ENCODE results near the gene PLPPR1. TPM values are rescaled to one million over a fixed set of nuclear protein-coding genes. Genes with fewer than 3 reads are reported as not detected.

Gene PLPPR1
- total RNA-seq, 1 experiment from 2014 or later: 2.4 TPM

GRCh38 chr9:101092922-101093321 lies 64.4 kb downstream of the PLPPR1 start:
- Histone ChIP-seq H2AFZ (ENCODE audit: low read length) (no peak overlapping the region), H2BK120ac (ENCODE audit: low read depth, low read length, poor library complexity, severe bottlenecking) (no peak overlapping the region), H2BK15ac (ENCODE audit: low read depth, low read length) (no peak overlapping the region), H3K4me2 (ENCODE audit: insufficient read depth, insufficient read length, low read length) (no peak overlapping the region), H3K27me3 (ENCODE audit: insufficient read depth, low read length) (no peaks in the 10 kb centered on the region), H3K14ac (ENCODE audit: insufficient read depth, low read length) (no peak overlapping the region), H3T11ph (ENCODE audit: low read length) (no peak overlapping the region), H2BK12ac (ENCODE audit: insufficient read length, low read depth, low read length) (no peak overlapping the region), H3K23ac (ENCODE audit: insufficient read length, low read depth, low read length) (no peak overlapping the region), H3K23me2 (ENCODE audit: insufficient read length, low read depth, low read length, poor library complexity, severe bottlenecking) (no peaks in the 10 kb centered on the region), H3K79me2 (ENCODE audit: insufficient read depth, low read length) (no peaks in the 10 kb centered on the region), H3K4me1 (ENCODE audit: insufficient read depth, low read length) (peaks cover 13% of the 10 kb centered on the region), H2BK5ac (ENCODE audit: insufficient read length, low read length) (no peak overlapping the region), H4K5ac (ENCODE audit: insufficient read length, low read depth, low read length) (no peak overlapping the region), H3K9me3 (ENCODE audit: control insufficient read depth, low read depth, low read length) (no peaks in the 10 kb centered on the region), H3K27ac (ENCODE audit: insufficient read length, low read depth, low read length) (no peak overlapping the region), H2AK5ac (ENCODE audit: insufficient read length, low read length) (no peak overlapping the region), H3K9ac (ENCODE audit: extremely low read depth, insufficient read length, low read length) (no peak overlapping the region), H3K4ac (ENCODE audit: low read depth, low read length) (no peak overlapping the region), H4K8ac (replicated peaks; ENCODE audit: insufficient read length, low read depth, low read length) (no peak overlapping the region), H3K18ac (ENCODE audit: insufficient read length, low read depth, low read length) (no peak overlapping the region), H4K91ac (ENCODE audit: insufficient read length, low read depth, low read length) (no peak overlapping the region), H4K20me1 (ENCODE audit: control insufficient read depth, insufficient read depth, insufficient read length) (no peaks in the 10 kb centered on the region), H3K56ac (ENCODE audit: insufficient read length, low read depth, low read length) (no peak overlapping the region), H2BK20ac (ENCODE audit: low read depth, low read length, poor library complexity, severe bottlenecking) (no peak overlapping the region), H3K79me1 (ENCODE audit: insufficient read depth, low read depth, low read length, poor library complexity, severe bottlenecking) (no peaks in the 10 kb centered on the region)
- no CpG with 5 or more reads among the region's 1 CpG for WGBS (ENCODE audit: extremely low coverage, insufficient read length, low lambda C conversion rate)
- DNase-seq: no peak
- peaks cover 41 to 58% of the 10 kb centered on the region in 2 experiments for H3K4me1 Mint-ChIP-seq
- TF ChIP-seq, protein P1, sequence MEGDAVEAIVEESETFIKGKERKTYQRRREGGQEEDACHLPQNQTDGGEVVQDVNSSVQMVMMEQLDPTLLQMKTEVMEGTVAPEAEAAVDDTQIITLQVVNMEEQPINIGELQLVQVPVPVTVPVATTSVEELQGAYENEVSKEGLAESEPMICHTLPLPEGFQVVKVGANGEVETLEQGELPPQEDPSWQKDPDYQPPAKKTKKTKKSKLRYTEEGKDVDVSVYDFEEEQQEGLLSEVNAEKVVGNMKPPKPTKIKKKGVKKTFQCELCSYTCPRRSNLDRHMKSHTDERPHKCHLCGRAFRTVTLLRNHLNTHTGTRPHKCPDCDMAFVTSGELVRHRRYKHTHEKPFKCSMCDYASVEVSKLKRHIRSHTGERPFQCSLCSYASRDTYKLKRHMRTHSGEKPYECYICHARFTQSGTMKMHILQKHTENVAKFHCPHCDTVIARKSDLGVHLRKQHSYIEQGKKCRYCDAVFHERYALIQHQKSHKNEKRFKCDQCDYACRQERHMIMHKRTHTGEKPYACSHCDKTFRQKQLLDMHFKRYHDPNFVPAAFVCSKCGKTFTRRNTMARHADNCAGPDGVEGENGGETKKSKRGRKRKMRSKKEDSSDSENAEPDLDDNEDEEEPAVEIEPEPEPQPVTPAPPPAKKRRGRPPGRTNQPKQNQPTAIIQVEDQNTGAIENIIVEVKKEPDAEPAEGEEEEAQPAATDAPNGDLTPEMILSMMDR (conservative IDR thresholded peaks at IDR 0.05): no peak
- H3K27me3 Mint-ChIP-seq (ENCODE audit: low read depth): no peaks in the 10 kb centered on the region
- H3K27ac Mint-ChIP-seq: no peak overlapping the region
- no peaks in the 10 kb centered on the region; a peak in 1 of 5 replicates for H3K9me3 Mint-ChIP-seq
- no peak overlapping the region for H3K4me3 Mint-ChIP-seq
- H3K36me3 Mint-ChIP-seq (ENCODE audit: insufficient read depth in 1 of 3, low read depth in 3 of 3): no peaks in the 10 kb centered on the region
